GM21576 (cell line): Measurements from ENCODE around the gene SMARCC1.

Experiments used
- ATAC-seq: cut with Tn5 transposase; IDR thresholded peaks from one replicate; pipeline ENCODE4 v1.9.1; 2021; ENCODE audit warnings: mild to moderate bottlenecking, moderate library complexity; ENCODE audit not compliant: unreplicated experiment

Gene SMARCC1

GRCh38 chr3:47636921-47637320 lies 144.8 kb downstream of the SMARCC1 start:
- no peak for ATAC-seq

GRCh38 chr3:47636225-47636624 lies 145.5 kb downstream of the SMARCC1 start:
- no peak for ATAC-seq

GRCh38 chr3:47635536-47635935 lies 146.2 kb downstream of the SMARCC1 start:
- ATAC-seq = no peak

- no peak for ATAC-seq
These were observed 146.7 kb downstream of the SMARCC1 start for GRCh38 chr3:47634996-47635395.

DNA sequence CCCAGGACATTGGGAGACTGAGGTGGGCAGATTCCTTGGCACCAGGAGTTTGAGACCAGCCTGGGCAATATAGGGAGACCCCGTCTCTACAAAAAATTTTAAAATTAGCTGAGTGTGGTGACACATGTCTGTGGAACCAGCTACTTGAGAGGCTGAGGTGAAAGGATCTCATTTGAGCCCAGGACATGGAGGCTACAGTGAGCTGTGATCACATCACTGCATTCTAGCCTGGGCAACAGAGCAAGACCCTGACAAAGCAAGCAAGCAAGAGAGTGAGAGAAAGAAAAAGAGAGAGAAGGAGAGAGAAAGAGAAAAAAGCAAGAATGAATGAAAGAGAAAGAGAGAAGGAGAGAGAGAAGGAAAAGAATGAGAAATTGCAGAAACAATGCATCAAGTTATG lies 150.9 kb downstream of the SMARCC1 start:
- no peak for ATAC-seq

DNA sequence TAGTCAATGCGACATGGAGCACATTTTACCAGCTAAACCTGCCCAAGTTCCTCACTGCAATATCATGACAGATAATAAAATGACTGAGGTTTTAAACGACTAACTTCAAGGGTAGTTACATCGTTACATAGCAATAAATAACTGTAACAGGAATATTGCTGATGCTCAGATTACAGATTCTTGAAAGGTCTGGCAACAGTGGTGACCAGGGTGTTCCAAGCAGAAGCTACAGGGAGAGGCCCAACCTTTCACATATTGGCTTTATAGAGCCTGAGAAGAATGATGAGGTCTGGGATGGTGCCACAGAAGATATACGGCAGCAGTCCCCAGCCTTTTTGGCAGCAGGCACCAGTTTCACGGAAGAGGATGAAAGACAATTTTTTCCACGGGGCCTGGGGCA lies 151.9 kb downstream of the SMARCC1 start:
- ATAC-seq = no peak

- no peak for ATAC-seq
These were observed 153.3 kb downstream of the SMARCC1 start for GRCh38 chr3:47628426-47628825.

- no peak for ATAC-seq
These were observed 158.8 kb downstream of the SMARCC1 start for GRCh38 chr3:47622671-47623461.

DNA sequence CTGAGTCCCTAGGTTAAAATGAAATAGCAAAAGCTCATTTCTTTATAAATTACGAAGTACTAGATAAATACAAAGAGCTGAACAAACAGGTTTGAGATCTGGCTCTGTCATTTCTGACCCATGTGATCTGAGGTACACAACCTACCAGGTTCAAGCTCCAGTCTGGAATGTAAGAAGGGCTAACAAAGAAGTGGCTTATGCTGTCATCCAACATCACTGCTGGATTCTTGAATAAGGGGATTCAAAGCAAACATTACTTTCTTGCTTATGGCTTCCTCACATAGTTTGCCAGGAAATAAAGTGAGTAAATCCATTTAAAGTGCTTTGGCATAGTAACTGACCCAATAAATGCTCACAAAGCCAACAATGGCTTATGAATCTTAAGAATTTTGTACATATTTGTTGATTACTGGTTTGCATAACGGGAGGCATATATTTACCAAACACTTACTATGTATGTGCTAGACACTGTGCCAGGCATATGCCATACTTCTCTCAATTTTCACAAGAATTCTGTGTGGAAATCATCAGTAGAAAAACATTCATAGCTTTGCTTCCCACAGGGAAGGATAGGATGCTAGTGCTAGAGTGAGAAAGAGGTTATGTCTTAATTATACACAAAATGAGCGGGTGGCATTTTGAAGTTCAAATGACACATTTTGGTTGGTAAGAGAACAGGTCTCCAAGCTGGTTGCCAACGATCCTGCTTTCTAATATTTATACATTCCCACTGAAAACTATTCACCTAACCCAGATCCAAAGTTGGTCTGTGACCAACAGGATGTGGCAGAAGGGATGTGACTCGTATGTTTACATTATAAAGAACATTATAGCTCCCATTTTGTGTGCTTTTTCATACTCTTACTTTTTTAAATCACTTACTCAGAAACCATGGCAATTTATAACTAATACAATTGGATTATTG lies 164.3 kb downstream of the SMARCC1 start:
- ATAC-seq = no peak

DNA sequence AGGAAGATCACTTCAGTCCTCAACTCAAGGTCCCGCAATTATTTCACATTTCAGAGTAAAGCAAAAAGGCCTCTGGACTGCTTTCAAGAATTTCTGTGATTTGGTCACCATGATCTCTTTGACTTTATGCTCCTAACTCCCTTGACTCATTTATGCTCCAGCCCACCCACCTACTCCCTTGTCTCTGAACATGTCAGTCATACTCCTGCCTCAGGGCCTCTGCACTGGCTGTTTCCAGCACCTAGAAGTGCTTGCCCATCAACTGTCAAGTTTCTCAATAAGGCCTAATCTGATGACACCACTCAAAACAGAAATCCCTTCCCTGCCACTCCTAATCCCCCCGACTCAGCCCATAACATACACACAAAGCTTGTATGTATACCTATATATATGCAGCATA lies 166.9 kb downstream of the SMARCC1 start:
- no peak for ATAC-seq

DNA sequence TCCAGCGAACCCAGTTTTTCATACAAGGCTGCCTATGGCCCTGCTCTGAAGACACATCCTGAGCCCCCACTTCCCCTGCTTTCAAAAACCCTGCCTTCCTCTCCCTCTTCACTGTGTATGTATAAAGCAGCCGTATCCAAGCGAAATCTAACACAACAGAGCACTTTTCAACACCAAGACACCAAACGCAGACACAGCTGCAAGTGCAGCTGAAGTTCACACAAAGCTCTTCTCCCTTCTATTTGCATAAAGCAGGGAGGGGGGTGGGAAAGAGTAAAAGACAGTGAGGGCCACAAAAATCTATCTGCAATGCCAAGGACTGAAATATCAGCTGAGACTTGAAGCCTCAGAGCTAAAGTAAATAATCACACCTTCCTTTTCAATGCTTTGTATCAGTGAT lies 168.0 kb downstream of the SMARCC1 start:
- no peak for ATAC-seq

- ATAC-seq = no peak
These were observed 168.8 kb downstream of the SMARCC1 start for GRCh38 chr3:47612879-47613278.

DNA sequence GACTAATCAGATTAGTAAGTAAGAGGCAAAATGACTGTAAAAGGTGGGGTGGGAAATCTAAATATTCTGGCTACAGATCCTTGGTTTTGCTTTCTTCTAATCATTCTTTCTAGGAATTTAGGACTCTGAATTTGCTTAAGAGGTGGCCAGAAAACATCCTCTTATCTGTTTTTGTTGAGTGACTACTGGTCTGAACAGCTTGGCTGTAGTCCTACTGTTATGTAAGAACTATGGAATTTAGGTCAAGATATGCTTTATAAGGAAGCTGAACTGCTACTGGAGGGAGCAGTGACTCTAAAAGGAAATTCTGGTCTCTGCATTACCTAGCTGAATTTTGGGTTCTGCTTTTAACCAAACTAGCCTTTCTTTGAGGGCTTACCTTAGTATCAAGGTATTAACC lies 169.5 kb downstream of the SMARCC1 start:
- no peak for ATAC-seq

- no peak for ATAC-seq
These were observed 170.1 kb downstream of the SMARCC1 start for GRCh38 chr3:47611576-47611975.

DNA sequence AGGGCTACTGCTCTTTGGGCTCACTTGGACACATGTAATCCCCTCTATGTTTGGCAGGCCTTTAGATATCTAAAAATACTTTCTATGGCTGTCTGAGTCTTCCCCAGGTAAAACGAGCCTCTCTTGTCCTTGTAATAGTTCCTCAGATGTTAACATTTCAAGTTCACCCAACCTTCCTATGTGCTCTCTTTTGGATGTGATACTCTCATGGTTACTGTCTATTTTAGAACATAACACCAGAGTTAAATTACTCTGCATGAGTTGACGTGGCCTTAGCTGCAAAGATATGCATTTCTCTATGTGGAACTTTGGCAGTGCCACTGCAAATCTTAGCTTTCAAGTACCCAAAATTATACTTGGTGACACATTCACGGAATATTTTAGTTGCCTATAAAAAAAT lies 171.1 kb downstream of the SMARCC1 start:
- ATAC-seq = no peak

DNA sequence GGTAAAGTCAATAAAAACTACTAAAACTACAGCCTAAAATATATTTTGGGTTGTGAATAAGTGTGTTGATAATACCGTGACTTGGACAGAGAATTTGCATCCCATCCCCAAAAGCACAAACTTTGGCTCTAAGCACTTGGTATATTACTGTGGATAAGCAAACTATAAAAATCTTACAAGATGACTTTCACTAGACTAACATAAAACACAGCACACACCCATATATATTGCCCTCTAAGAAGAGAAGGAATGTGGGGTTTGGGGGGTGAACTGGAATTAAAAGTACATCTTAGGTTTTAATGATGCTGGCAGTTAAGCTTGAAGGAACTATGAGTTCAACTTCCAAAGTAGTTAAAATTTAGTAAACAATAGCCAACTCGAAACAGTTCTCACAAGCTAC lies 174.4 kb downstream of the SMARCC1 start:
- ATAC-seq = no peak

GRCh38 chr3:47606165-47606564 lies 175.5 kb downstream of the SMARCC1 start:
- ATAC-seq = no peak

DNA sequence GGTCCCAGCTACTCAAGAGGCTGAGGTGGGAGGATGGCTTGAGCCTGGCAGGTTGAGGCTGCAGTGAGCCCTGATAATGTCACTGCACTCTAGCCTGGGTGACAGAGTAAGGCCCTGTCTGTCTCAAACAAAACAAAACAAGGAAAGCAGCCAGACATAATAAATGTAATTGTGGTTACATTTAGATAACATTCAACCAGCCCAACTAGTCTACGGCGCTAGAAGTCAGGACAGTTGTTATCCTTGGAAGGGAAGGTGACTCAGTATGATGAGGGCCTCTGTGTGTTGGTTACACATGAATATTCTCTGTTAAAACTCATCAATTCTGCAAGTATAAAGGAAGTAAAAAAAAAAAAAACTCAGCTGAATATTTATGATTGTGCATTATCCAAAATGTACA lies 176.0 kb downstream of the SMARCC1 start:
- ATAC-seq = no peak

- ATAC-seq = no peak
These were observed 177.5 kb downstream of the SMARCC1 start for GRCh38 chr3:47604145-47604544.

- no peak for ATAC-seq
These were observed 178.4 kb downstream of the SMARCC1 start for GRCh38 chr3:47603332-47603731.

DNA sequence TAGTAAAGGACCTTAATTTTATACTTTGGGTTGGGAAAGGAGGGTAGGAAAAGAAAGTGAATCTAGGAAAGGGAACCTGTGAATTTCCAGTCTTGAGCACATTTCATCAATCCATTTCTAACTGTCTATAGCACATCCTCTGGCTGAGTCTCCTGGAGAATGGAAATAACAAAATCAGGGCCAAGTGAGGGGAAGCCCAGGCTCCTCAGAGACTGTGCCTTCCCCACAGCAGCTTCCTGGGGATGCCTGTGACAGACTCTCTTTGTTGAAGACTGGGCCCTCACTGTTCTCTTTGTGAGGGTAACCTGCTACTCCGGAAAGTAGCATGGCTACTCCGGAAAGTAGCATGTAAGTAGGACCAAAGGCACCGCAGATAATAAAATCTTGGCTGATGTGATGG lies 180.4 kb downstream of the SMARCC1 start:
- ATAC-seq = no peak

DNA sequence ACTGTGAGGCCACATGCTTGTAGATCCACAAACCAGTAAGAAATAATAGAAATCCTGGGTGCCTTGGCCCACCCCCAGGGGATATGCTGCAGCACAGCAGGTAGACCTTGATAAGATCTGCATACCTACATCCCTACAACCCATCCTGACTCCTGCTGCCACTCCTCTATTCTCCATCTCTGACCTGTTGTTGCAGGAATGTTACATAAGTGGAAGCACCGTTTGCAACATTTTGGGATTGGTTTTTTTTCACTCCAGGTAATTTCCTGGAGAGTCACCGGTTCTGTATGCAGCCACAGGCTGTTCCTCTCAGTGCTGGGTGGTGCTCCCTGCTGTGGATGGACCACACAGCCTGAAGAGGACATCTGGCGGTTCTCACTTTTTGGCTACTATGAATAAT lies 186.9 kb downstream of the SMARCC1 start:
- no peak for ATAC-seq
